Nephron (organoid): ENCODE results near the gene DDIT3.

Source experiments
- H3K27ac Mint-ChIP-seq, 3 experiments: 2 replicates each; pipeline ENCODE4 v1.8.0; 2020; ENCODE audit warnings: mixed read lengths in 3 of 3, mild to moderate bottlenecking in 2 of 3, moderate library complexity in 1 of 3
- H3K27me3 Mint-ChIP-seq: 2 replicates; pipeline ENCODE4 v1.8.0; 2021; ENCODE audit warnings: low read depth, mild to moderate bottlenecking, moderate library complexity, mixed read lengths
- H3K36me3 Mint-ChIP-seq: 2 replicates; pipeline ENCODE4 v1.8.0; 2020; ENCODE audit warnings: low read depth, mixed read lengths
- H3K4me1 Mint-ChIP-seq: 2 replicates; pipeline ENCODE4 v1.8.0; 2020; ENCODE audit warnings: mixed read lengths
- H3K4me3 Mint-ChIP-seq, 3 experiments: 2 replicates each; pipeline ENCODE4 v1.8.0; 2020; ENCODE audit warnings: mild to moderate bottlenecking in 3 of 3, mixed read lengths in 3 of 3, moderate library complexity in 2 of 3
- H3K9me3 Mint-ChIP-seq: 2 replicates; pipeline ENCODE4 v1.8.0; 2020; ENCODE audit warnings: mixed read lengths
- TF ChIP-seq, protein P1 (sequence below), 3 experiments: fragments of 200-600 bp; sonication (generic); IDR thresholded peaks; one replicate each; pipeline ENCODE4 v1.5.0; 2021; ENCODE audit warnings: antibody characterized with exemption in 3 of 3; ENCODE audit not compliant: unreplicated experiment in 3 of 3

Gene DDIT3

DNA sequence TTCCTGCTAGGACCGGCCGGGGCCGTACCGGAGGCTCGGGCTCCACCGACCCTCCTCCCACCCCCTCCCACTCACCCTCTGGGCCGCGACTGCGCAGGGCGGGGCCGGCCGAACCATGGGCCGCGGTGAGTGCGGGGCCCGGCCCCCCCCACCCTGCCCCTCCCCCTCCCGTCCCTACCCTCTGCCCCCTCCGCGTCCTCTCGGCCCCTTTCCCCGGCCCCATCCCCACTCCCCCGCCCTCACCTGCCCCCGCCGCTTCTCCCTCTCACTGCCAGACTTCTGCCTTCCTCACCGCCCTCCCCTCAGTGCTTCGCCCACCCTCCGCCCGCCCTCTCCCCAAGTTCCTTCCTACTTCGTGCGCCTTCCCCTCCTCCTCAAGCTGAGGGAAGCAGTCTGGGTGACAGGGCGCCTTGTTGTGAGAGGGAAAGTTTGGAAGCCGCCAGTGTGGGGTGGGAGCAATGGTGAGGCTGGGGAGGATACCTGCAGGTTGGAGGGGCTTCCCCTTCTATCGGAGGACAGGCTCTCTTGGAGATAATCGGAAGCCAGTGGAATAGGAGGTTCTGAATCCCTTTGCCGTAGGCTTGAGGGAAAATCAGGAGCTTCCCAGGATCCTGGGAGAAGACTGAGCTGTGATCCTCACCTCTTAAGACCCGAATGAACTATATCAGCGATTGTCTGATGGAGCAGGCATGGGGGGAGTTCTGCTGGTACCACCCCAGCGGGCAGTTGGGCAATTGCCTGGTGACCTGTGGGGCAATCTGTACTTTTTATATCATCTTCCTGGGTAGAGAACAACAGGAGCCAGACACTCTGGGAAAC is 2.8 kb upstream of the DDIT3 start:
- Mint-ChIP-seq H3K36me3 (peaks cover 26% of the 10 kb centered on the region), H3K27me3 (no peaks in the 10 kb centered on the region), H3K9me3 (no peaks in the 10 kb centered on the region), H3K4me1 (peaks cover 46% of the 10 kb centered on the region), H3K27ac (peak overlapping the region; percentile 91 to 98 (median 97)), H3K4me3 (peak overlapping the region; percentile 95 to 99 (median 98))
- TF ChIP-seq, protein P1, sequence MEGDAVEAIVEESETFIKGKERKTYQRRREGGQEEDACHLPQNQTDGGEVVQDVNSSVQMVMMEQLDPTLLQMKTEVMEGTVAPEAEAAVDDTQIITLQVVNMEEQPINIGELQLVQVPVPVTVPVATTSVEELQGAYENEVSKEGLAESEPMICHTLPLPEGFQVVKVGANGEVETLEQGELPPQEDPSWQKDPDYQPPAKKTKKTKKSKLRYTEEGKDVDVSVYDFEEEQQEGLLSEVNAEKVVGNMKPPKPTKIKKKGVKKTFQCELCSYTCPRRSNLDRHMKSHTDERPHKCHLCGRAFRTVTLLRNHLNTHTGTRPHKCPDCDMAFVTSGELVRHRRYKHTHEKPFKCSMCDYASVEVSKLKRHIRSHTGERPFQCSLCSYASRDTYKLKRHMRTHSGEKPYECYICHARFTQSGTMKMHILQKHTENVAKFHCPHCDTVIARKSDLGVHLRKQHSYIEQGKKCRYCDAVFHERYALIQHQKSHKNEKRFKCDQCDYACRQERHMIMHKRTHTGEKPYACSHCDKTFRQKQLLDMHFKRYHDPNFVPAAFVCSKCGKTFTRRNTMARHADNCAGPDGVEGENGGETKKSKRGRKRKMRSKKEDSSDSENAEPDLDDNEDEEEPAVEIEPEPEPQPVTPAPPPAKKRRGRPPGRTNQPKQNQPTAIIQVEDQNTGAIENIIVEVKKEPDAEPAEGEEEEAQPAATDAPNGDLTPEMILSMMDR (IDR thresholded peaks at IDR 0.05; ENCODE audit: unreplicated experiment in 3 of 3), result no peak

DNA sequence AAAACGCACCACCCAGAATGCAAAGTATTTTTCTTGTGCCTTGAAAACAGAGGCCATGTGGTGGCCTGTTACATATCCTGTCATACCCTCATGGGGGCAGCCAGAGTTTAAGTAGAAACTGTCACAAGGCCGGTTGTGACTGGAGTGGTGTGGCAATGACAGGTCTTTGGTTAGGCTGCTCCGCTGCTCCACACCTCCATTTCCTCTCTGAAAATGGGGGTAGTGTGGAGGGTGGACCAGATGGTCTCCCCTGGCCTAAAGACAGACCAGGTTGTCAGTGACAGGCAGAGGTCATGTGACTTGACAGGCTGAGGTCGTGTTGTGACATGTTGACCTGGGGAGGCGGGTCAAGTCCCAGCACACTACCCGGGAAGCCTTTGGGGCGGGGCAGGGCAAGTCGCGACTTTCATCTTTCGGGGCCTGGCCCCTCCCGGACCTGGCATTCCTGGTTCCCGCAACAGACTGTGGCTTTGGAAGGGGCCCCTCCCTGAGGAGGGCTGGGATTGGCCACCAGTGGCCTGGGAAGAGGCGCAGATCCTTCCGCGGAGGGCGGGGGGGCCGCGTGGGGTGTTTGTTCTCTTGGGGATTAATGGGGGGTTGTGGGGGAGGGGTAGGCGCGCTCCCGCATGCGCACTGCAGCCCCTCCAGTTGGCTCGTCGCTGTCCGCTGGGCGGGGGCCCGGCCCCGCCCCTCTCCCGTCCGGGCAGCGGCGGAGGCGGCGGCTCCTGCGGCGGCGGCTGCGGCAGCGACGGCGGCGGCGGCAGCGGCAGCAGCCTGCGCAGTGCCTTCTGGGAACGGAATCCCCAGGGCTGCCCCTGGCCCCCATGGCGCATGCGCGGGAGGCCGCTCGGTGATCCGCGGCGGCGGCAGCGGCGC is 1.9 kb upstream of the DDIT3 start, which contains the start of gene MBD6:
Gene MBD6 (plus strand): TSS at position 814 of the 876 bp plus-strand sequence. CDS start 1,480 bp downstream, outside the sequence.
- H3K4me3 Mint-ChIP-seq, result peak within 1 kb of the TSS; percentile 98 to 100 (median 99)
- TF ChIP-seq, protein P1 (IDR thresholded peaks at IDR 0.05; ENCODE audit: unreplicated experiment in 3 of 3), result no peak
- H3K27ac Mint-ChIP-seq, result peak within 1 kb of the TSS; percentile 99 to 100 (median 99)
- no peaks in the 10 kb centered on the region for H3K27me3 Mint-ChIP-seq
- no peaks in the 10 kb centered on the region for H3K9me3 Mint-ChIP-seq
- H3K4me1 Mint-ChIP-seq, result peaks cover 53% of the 10 kb centered on the region
- peaks cover 32% of the 10 kb centered on the region for H3K36me3 Mint-ChIP-seq

GRCh38 chr12:57521525-57522010 is 1.3 kb upstream of the DDIT3 start:
- H3K27ac Mint-ChIP-seq, result peak overlapping the region; percentile 99 to 100 (median 99)
- H3K36me3 Mint-ChIP-seq, result peaks cover 37% of the 10 kb centered on the region
- H3K27me3 Mint-ChIP-seq, result no peaks in the 10 kb centered on the region
- no peaks in the 10 kb centered on the region for H3K9me3 Mint-ChIP-seq
- TF ChIP-seq, protein P1 (IDR thresholded peaks at IDR 0.05; ENCODE audit: unreplicated experiment in 3 of 3), result peak in 1 of 3 experiments; percentile 9
- H3K4me3 Mint-ChIP-seq, result peak overlapping the region; percentile 95 to 100 (median 98)
- peaks cover 53% of the 10 kb centered on the region for H3K4me1 Mint-ChIP-seq

- peak overlapping the region; percentile 95 to 100 (median 98) for H3K4me3 Mint-ChIP-seq
- TF ChIP-seq, protein P1 (IDR thresholded peaks at IDR 0.05; ENCODE audit: unreplicated experiment in 3 of 3), result no peak
- H3K9me3 Mint-ChIP-seq, result no peaks in the 10 kb centered on the region
- H3K36me3 Mint-ChIP-seq, result peaks cover 53% of the 10 kb centered on the region
- H3K4me1 Mint-ChIP-seq, result peaks cover 53% of the 10 kb centered on the region
- peak overlapping the region; percentile 99 to 100 (median 99) for H3K27ac Mint-ChIP-seq
- no peaks in the 10 kb centered on the region for H3K27me3 Mint-ChIP-seq
Measured at GRCh38 chr12:57519796-57520052, 590 bp downstream of the DDIT3 start.

- H3K27me3 Mint-ChIP-seq, result no peaks in the 10 kb centered on the region
- H3K9me3 Mint-ChIP-seq, result no peaks in the 10 kb centered on the region
- H3K4me3 Mint-ChIP-seq, result peak overlapping the region; percentile 95 to 100 (median 98)
- H3K27ac Mint-ChIP-seq, result peak overlapping the region; percentile 99 to 100 (median 99)
- H3K36me3 Mint-ChIP-seq, result peaks cover 54% of the 10 kb centered on the region
- H3K4me1 Mint-ChIP-seq, result peaks cover 48% of the 10 kb centered on the region
- TF ChIP-seq, protein P1 (IDR thresholded peaks at IDR 0.05; ENCODE audit: unreplicated experiment in 3 of 3), result no peak
Measured at GRCh38 chr12:57518920-57519795, 1.2 kb downstream of the DDIT3 start.
